HG03354 (cell line): ENCODE measurements around the gene KLF14.
"Not testable (repeated sequence)": the region's sequence is repeated elsewhere in the genome, so short reads cannot be mapped to it uniquely, and the experiment has no call there.

Experiments
- ATAC-seq: cut with Tn5 transposase; IDR thresholded peaks from one replicate; pipeline ENCODE4 v1.9.1; 2021; ENCODE audit warnings: mild to moderate bottlenecking; ENCODE audit not compliant: unreplicated experiment, poor library complexity, severe bottlenecking

KLF14 gene

GRCh38 chr7:130733931-130734814 is at the start of gene KLF14:
TSS of gene KLF14 (minus strand) at chr7:130734207. CDS start at chr7:130734033, 174 bp downstream.
- no peak for ATAC-seq

- no peak for ATAC-seq
Measured at GRCh38 chr7:130781346-130781745, 47.3 kb upstream of the KLF14 start.

- no peak for ATAC-seq
Measured at GRCh38 chr7:130777426-130777825, 43.4 kb upstream of the KLF14 start.

DNA sequence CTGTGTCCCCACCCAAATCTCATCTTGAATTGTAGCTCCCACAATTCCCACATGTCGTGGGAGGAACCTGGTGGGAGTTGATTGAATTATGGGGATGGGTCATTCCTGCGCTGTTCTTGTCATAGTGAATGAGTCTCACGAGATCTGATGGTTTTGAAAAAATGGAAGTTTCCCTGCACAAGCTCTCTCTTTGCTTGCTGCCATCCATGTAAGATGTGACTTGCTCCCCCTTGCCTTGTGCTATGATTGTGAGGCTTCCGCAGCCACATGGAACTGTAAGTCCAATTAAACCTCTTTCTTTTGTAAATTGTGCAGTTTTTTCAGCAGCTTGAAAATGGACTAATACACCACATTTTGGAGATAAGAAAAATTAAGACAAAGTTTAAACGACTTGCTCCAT is 38.4 kb upstream of the KLF14 start:
- ATAC-seq = not testable (repeated sequence)

GRCh38 chr7:130768854-130769253 is 34.8 kb upstream of the KLF14 start:
- no peak for ATAC-seq

GRCh38 chr7:130764569-130764968 is 30.6 kb upstream of the KLF14 start:
- ATAC-seq = not testable (repeated sequence)

DNA sequence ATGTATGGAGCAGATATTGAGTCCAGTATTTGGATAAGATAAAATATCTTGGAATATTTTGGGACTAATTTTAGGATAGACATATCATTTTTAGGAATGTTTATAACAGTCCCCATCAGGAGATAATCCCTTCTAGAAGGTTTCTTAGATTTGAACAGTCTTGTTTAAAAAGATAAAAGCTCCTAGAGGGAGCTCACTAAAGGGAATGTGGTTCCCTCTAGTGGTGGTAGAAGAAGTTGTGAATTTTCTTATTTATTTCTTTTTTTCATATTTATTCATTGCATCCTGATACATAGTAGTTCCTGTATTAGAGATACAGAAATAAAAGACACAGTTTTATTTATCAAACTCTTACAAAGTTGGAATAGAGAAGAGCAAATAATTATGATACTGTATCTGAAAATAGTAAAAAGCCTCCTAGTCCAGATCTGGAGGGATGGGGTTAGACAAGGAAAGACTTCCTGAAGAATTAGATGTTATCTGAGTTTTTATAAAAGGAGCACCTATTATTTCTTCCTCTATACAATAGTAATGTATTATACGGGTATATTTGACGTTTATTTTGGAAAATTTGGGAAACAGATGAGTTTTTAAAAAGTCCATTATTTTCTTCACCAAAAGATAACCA is 24.5 kb upstream of the KLF14 start:
- ATAC-seq = no peak

DNA sequence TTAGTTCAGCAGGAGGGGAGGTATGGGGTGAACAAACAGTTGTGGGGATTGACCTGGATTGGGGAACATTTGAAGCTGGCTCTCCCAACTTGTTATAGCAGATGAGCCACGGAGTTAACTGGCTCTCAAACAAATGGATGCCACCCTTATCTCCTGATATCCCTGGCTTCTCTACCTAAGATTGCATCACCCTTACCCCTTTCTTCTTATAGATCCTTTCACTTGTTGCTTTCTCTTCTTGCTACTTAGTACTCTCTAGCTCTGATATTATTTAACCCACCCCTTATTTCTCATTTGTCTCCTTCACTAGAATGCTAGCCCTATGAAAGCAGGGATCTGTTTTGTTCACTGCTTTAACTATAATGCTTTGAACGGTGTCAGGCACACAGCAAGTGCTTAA is 22.3 kb upstream of the KLF14 start:
- no peak for ATAC-seq

GRCh38 chr7:130752424-130752823 is 18.4 kb upstream of the KLF14 start:
- ATAC-seq = no peak

DNA sequence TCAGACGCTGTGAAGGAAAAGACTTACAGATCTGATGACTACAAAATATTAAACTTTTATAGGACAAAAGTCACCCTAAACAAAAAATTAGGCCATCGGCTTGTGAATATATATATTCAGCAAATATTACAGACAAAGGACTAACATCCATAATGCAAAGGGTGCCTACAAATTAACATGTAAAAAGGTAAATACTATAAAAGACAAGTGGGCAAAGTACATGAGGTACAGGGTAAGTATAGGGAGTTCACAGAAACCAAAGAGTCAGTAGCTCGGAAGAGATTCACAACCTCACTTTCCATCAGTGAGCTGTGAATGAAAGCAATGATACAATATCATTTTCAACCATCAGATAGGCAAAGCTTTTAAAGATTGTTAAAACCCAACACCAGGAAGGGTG is 16.7 kb upstream of the KLF14 start:
- ATAC-seq = no peak

GRCh38 chr7:130748531-130749389 is 14.8 kb upstream of the KLF14 start:
- ATAC-seq = no peak

GRCh38 chr7:130741331-130741995 is 7.5 kb upstream of the KLF14 start:
- ATAC-seq = no peak

GRCh38 chr7:130740606-130741005 is 6.6 kb upstream of the KLF14 start:
- ATAC-seq = no peak

- no peak for ATAC-seq
Measured at GRCh38 chr7:130736298-130736900, 2.4 kb upstream of the KLF14 start.

- ATAC-seq = no peak
Measured at GRCh38 chr7:130734815-130735716, 1.1 kb upstream of the KLF14 start.

DNA sequence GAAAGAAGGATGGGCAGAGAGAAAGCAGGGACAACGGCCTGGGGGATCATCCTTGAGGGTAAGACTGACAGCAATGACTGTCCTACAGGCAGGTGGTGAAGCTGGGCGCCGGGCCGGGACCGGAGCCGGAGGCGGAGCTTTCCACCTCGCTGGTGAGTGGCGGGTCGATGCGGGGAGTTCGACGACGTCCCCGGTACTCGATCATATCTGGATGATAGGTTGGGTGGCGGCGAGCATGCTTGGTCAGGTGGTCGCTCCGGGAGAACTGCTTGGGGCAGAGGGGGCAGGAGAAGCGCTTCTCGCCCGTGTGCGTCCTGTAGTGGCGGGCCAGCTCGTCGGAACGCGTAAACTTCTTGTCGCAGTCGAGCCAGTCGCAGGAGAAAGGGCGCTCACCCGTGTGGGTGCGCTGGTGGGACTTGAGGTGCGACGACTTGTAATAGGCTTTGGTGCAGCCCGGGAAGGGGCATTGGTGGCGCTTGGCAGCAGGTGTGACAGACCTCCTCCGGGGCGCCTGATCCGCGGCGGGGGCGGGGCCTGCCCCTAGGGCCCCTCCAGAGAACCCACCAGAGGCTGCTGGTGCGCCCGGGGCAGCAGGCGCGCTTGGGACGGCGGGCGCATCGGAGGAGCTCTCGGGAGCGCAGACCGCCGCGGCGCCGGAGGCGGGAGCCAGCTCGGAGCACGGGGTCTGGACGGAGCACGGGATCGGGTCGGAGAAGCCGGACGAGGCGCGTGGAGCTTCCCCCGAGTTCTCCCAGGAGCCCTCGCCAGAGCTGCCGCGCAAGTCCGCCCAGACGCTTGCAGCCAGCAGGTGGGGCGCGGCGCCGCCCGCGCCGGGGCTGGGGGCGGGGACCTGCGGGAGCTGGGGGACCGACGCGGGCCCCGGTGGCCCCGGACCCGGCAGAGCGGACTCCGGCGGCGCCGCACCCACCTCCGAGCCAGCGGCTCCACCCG is 752 bp downstream of the KLF14 start:
- no peak for ATAC-seq

DNA sequence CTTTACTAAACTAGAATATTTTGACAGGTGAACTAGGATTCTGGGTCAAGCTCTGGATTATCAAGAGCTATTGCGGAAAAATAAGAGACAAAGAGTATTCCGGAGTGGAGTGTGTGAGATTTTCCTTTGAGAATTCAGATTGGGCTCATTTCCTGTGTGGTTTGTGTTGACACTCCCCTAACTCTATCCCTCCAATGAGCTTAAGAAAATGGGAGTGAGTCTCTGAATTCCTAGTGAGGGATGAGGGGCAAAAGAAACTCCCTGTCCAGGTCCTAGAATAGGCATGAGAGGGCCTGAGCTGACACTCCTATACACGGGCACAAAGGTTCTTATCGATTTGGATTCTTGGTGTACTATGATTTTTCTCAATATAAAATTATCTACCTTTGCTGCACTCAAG is 10.2 kb downstream of the KLF14 start:
- ATAC-seq = no peak
